ENCODE measurements around the gene CNTNAP2.

DNA sequence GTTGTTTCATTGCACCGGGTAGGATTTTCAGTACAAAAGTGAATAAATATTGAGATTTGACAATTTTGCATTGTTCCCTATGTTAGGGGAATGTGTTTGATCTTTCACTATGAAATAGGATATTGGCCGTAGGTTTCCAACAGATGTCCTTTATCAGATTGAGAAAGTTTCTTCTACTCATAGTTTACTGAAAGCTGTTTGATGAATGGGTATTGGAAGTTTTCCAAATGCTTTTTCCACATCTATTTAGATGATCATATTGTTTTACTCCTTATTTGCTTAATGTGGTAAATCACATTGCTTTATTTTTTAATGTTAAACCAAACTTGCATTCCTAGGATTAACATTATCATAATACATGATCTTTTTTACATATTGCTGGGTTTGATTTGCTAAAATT, 2296.1 kb downstream of the CNTNAP2 start:
- TF ChIP-seq POLR2A (IDR thresholded peaks at IDR 0.05; ENCODE audit: low read length): no peak
- TF ChIP-seq GATA1 (IDR thresholded peaks at IDR 0.05; ENCODE audit: low read depth, low read length): no peak
